ENCODE results near the gene WBP1L.

GRCh38 chr10:102757323-102757722 is 13.6 kb downstream of the WBP1L start:
- no peak for TF ChIP-seq CTCF (IDR thresholded peaks at IDR 0.05; ENCODE audit: low read depth, low read length, missing input control)
- no peak for TF ChIP-seq JUND (IDR thresholded peaks at IDR 0.05)
- no peak for TF ChIP-seq REST (IDR thresholded peaks at IDR 0.05)
- TF ChIP-seq EGR1 (IDR thresholded peaks at IDR 0.05; ENCODE audit: low read depth in 2 of 2), result no peak
- TF ChIP-seq RAD21 (IDR thresholded peaks at IDR 0.05), result no peak
- no peak for TF ChIP-seq ATF3 (IDR thresholded peaks at IDR 0.05)
- TF ChIP-seq YY1 (IDR thresholded peaks at IDR 0.05), result no peak
- TF ChIP-seq NR2F2 (IDR thresholded peaks at IDR 0.05), result no peak
- no peak for TF ChIP-seq TAF1 (conservative IDR thresholded peaks at IDR 0.05)
- no peak for TF ChIP-seq MAX (IDR thresholded peaks at IDR 0.05)
- no peak for TF ChIP-seq GABPA (IDR thresholded peaks at IDR 0.05 in 1 of 2, conservative IDR thresholded peaks at IDR 0.05 in 1 of 2)
- TF ChIP-seq HNF4A (conservative IDR thresholded peaks at IDR 0.05), result no peak
- no peak for TF ChIP-seq ZBTB33 (IDR thresholded peaks at IDR 0.05)

Data from liver (tissue), 3 donors.